HepG2 (cell line): Measurements from ENCODE around the gene ANKRD55.

Source experiments
- CTCF ChIP-seq: sonication (generic); formaldehyde crosslinking; IDR thresholded peaks from 2 replicates; pipeline ENCODE4 v1.5.0; 2020; ENCODE audit warnings: mild to moderate bottlenecking, missing genetic modification reagents, moderate library complexity
- FOXM1 ChIP-seq: sonication (generic); formaldehyde crosslinking; IDR thresholded peaks from 2 replicates; pipeline ENCODE4 v1.5.0; 2020; ENCODE audit warnings: missing genetic modification reagents
- POLR2A ChIP-seq, 2 experiments: IDR thresholded peaks; 2 replicates each; pipeline ENCODE4 v1.6.1; 2011; ENCODE audit warnings: low read depth in 2 of 2, low read length in 2 of 2, mild to moderate bottlenecking in 1 of 2, moderate library complexity in 1 of 2; ENCODE audit not compliant: insufficient read depth in 1 of 2
- RBM22 ChIP-seq: fragments of 200-400 bp; formaldehyde crosslinking; optimal IDR thresholded peaks from 2 replicates; pipeline ENCODE3; 2017; ENCODE audit warnings: mild to moderate bottlenecking, low read length, moderate library complexity
- THYN1 ChIP-seq: sonication (generic); formaldehyde crosslinking; IDR thresholded peaks from 2 replicates; pipeline ENCODE4 v1.8.1; 2023; ENCODE audit warnings: low read depth, mild to moderate bottlenecking, moderate library complexity, missing genetic modification reagents, borderline replicate concordance
- ZBTB1 ChIP-seq: sonication (generic); formaldehyde crosslinking; IDR thresholded peaks from 2 replicates; pipeline ENCODE4 v1.4.0; 2020; ENCODE audit warnings: missing genetic modification reagents, borderline replicate concordance
- ZBTB38 ChIP-seq: sonication (generic); formaldehyde crosslinking; IDR thresholded peaks from 2 replicates; pipeline ENCODE4 v1.5.1; 2020; ENCODE audit warnings: mild to moderate bottlenecking, missing genetic modification reagents
- ZNF407 ChIP-seq: sonication (generic); formaldehyde crosslinking; IDR thresholded peaks from one replicate; pipeline ENCODE4 v1.5.1; 2020; ENCODE audit warnings: mild to moderate bottlenecking, missing genetic modification reagents; ENCODE audit errors: not compliant biosample characterization
- ZNF580 ChIP-seq: IDR thresholded peaks from 2 replicates; pipeline ENCODE4 v1.6.1; 2016; ENCODE audit warnings: low read depth, borderline replicate concordance
- ZNF597 ChIP-seq: sonication (generic); formaldehyde crosslinking; IDR thresholded peaks from 2 replicates; pipeline ENCODE4 v1.5.0; 2020; ENCODE audit warnings: missing genetic modification reagents
- ZNF609 ChIP-seq: sonication (generic); formaldehyde crosslinking; IDR thresholded peaks from 2 replicates; pipeline ENCODE4 v1.4.0; 2020; ENCODE audit warnings: mild to moderate bottlenecking, missing genetic modification reagents, borderline replicate concordance
- ZNF770 ChIP-seq: sonication (generic); formaldehyde crosslinking; IDR thresholded peaks from 2 replicates; pipeline ENCODE4 v1.5.0; 2020; ENCODE audit warnings: mild to moderate bottlenecking, missing genetic modification reagents

GRCh38 chr5:56185768-56186311 lies 47.3 kb downstream of the ANKRD55 start:
- TF ChIP-seq FOXM1 (CRISPR knock-in tag) (no peak), POLR2A (IDR thresholded peaks at IDR 0.05; ENCODE audit: insufficient read depth in 1 of 2, low read depth in 2 of 2, low read length in 2 of 2) (no peak), ZNF580 (CRISPR knock-in tag) (no peak), ZNF770 (CRISPR knock-in tag) (no peak), ZBTB38 (CRISPR knock-in tag) (no peak), ZNF597 (CRISPR knock-in tag) (no peak), ZNF609 (CRISPR knock-in tag) (no peak), CTCF (CRISPR knock-in tag) (no peak), THYN1 (CRISPR knock-in tag) (no peak), ZBTB1 (CRISPR knock-in tag) (no peak), ZNF407 (CRISPR knock-in tag) (no peak), RBM22 (no peak)
